Natural killer cell (primary cell): ENCODE measurements around the gene RAET1E. TPM values are rescaled to one million over a fixed set of nuclear protein-coding genes. Genes with fewer than 3 reads are reported as not detected.
A peak's percentile ranks its signal among the peaks of the same experiment; 100 is the strongest.

Source experiments
- ATAC-seq, 3 donors: fragments of 150-1000 bp in 2 of 3; fragments of 200-7000 bp in 1 of 3; cut with Tn5 transposase; 1 replicate in 1 of 3; 2 replicates in 2 of 3; pipeline ENCODE4 v1.10.0; 2021; ENCODE audit warnings: mild to moderate bottlenecking in 2 of 3, moderate library complexity in 2 of 3
- DNase-seq, 2 donors: peaks; one replicate each; pipeline versions ENCODE4 v3.0.0 to v3.0.0-alpha.2; 2013 to 2021; ENCODE audit warnings: mixed read lengths in 1 of 2
- H3K27ac ChIP-seq: one replicate; pipeline ENCODE4 v1.5.1; 2013; ENCODE audit warnings: mild to moderate bottlenecking, low read length
- H3K27me3 ChIP-seq: one replicate; pipeline ENCODE4 v1.6.1; 2013; ENCODE audit warnings: low read length; ENCODE audit not compliant: control insufficient read depth, insufficient read depth
- H3K36me3 ChIP-seq: one replicate; pipeline ENCODE4 v1.6.1; 2013; ENCODE audit warnings: low read length; ENCODE audit not compliant: control insufficient read depth, insufficient read depth
- H3K4me1 ChIP-seq: one replicate; pipeline ENCODE4 v1.6.1; 2013; ENCODE audit warnings: low read length; ENCODE audit not compliant: control insufficient read depth, insufficient read depth
- H3K4me3 ChIP-seq: one replicate; pipeline ENCODE4 v1.5.1; 2013; ENCODE audit warnings: low read length
- H3K9me3 ChIP-seq: one replicate; pipeline ENCODE4 v1.6.1; 2013; ENCODE audit warnings: low read length; ENCODE audit not compliant: control insufficient read depth, insufficient read depth
- H3K27ac Mint-ChIP-seq, 2 donors: one replicate each; pipeline ENCODE4 v1.8.0; 2022; ENCODE audit warnings: mild to moderate bottlenecking in 2 of 2, mixed read lengths in 2 of 2, moderate library complexity in 1 of 2
- H3K27me3 Mint-ChIP-seq, 2 donors: one replicate each; pipeline ENCODE4 v1.8.0; 2022; ENCODE audit warnings: low read depth in 2 of 2, mixed read lengths in 2 of 2
- H3K36me3 Mint-ChIP-seq: one replicate; pipeline ENCODE4 v1.8.0; 2022; ENCODE audit warnings: mixed read lengths
- H3K4me1 Mint-ChIP-seq, 2 donors: one replicate each; pipeline ENCODE4 v1.8.0; 2022; ENCODE audit warnings: mixed read lengths in 2 of 2
- H3K4me3 Mint-ChIP-seq: one replicate; pipeline ENCODE4 v1.8.0; 2022; ENCODE audit warnings: mild to moderate bottlenecking, moderate library complexity, mixed read lengths
- H3K9me3 Mint-ChIP-seq, 2 donors: one replicate each; pipeline ENCODE4 v1.8.0; 2022; ENCODE audit warnings: mixed read lengths in 2 of 2
- WGBS: methylation state at CpG from one replicate; pipeline ENCODE4 v1.1.7; 2013; ENCODE audit warnings: missing lambda C conversion rate; ENCODE audit not compliant: insufficient coverage; 5-methylcytosine and 5-hydroxymethylcytosine counted together
- intact Hi-C: fragments of 100-400 bp; cut with micrococcal nuclease; formaldehyde crosslinking; loops from one replicate; pipeline ENCODE4 v1.14.2; 2022
- total RNA-seq, 4 donors: library from RNA; stranded (reverse); fragments of 120-200 nt in 1 of 4; gene quantifications; one replicate each; pipeline versions ENCODE4 v1.2.3 to v1.2.4, GENCODE V29; 2013 to 2022
- TF ChIP-seq, protein P1 (sequence below): fragments of 200-600 bp; IDR thresholded peaks from one replicate; pipeline ENCODE4 v1.8.0; 2022; ENCODE audit warnings: antibody characterized with exemption

The RAET1E gene
- total RNA-seq, 3 donors from 2014 or later (not counting 1 experiment from before 2014, with no cell fraction given), result not detected

DNA sequence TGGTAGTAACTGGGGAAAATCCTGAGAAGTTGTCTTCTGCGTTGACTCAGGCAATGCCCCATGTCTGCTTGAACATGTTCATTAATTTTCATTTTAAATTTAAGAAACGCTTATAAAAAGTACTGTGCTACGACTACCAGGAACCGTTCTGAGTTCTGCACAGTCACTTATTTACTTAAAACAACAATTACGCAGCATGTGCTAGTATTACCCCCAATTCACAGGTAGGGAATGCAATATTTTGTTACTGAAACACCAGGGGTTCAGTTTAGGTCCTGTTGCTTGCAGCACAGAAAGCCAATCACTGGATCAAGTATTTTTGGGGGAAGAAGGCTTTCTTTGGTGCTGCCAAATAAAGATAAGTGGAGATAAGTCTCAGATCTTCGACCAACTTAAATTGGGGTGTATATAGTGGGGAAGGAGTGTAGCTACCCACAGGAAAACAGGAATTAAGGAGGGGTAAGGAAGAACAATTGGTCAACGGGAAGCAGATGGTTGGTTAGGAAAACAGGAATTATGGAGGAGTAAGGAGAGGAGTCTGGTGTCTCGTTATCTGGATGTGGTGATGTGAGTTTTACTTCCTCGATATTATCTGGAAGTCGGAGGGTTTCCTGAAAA lies 28.5 kb downstream of the RAET1E start:
- intact Hi-C loops, result loop anchor here (10.0 kb wide), 1 partner anchor 305 kb away; the partner anchor contains the start of gene GINM1

DNA sequence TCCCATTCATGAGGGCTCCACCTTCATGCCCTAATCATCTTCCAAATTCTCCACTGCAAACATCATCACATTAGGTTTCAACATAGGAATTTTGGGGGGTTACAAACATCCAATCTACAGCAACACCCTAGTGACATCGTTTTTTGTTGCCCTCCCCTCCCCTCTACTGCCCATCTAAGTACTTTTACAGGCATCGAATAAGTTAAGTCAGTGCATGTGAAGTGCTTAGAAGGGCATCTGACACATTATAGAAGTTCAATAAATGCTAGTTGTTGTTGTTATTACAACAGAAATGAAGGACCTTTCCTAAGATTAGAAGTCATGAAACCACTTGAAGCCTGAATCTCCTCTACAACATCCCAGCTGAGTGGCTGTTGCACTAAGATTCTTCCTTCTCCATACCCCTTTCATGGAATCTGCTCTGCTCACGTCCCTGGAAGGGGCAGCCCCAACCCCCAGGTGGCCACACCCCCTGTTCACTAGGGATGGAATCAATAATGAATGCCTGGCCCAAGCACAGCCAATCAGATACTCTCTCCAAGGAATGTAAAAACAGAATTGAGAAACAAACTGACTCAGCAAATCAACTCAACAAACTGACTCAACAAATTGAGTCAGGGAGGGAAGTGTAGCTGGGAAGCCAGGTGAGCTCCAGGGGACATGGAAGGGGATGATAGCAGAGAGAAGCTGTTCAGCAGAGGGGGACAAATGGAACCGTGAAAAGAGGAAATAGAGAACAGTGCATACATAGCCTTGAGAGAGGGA lies 29.9 kb downstream of the RAET1E start:
- TF ChIP-seq, protein P1, sequence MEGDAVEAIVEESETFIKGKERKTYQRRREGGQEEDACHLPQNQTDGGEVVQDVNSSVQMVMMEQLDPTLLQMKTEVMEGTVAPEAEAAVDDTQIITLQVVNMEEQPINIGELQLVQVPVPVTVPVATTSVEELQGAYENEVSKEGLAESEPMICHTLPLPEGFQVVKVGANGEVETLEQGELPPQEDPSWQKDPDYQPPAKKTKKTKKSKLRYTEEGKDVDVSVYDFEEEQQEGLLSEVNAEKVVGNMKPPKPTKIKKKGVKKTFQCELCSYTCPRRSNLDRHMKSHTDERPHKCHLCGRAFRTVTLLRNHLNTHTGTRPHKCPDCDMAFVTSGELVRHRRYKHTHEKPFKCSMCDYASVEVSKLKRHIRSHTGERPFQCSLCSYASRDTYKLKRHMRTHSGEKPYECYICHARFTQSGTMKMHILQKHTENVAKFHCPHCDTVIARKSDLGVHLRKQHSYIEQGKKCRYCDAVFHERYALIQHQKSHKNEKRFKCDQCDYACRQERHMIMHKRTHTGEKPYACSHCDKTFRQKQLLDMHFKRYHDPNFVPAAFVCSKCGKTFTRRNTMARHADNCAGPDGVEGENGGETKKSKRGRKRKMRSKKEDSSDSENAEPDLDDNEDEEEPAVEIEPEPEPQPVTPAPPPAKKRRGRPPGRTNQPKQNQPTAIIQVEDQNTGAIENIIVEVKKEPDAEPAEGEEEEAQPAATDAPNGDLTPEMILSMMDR, result no peak
- DNase-seq (no peak), ATAC-seq (no peak)
- Histone ChIP-seq H3K27ac (no peak overlapping the region), H3K27me3 (no peaks in the 10 kb centered on the region), H3K36me3 (no peaks in the 10 kb centered on the region), H3K4me3 (no peak overlapping the region), H3K4me1 (peaks cover 8% of the 10 kb centered on the region), H3K9me3 (no peaks in the 10 kb centered on the region)
- 51% methylated on average over 2 of the region's 4 CpGs for WGBS
- Mint-ChIP-seq H3K27me3 (peaks cover 27 to 33% of the 10 kb centered on the region in 2 donors), H3K4me3 (no peak overlapping the region), H3K4me1 (peaks cover 0 to 2% of the 10 kb centered on the region in 2 donors), H3K27ac (no peak overlapping the region), H3K36me3 (no peaks in the 10 kb centered on the region), H3K9me3 (no peaks in the 10 kb centered on the region)
- intact Hi-C loops, result loop anchor here (10.0 kb wide), 1 partner anchor 303 kb away; the partner anchor contains the start of gene GINM1

More for the DNA sequence above, 28.5 kb downstream of the RAET1E start:
- Histone ChIP-seq H3K27me3 (no peaks in the 10 kb centered on the region), H3K9me3 (no peaks in the 10 kb centered on the region), H3K27ac (no peak overlapping the region), H3K4me3 (no peak overlapping the region), H3K36me3 (no peaks in the 10 kb centered on the region), H3K4me1 (peaks cover 5% of the 10 kb centered on the region)
- no peaks in the 10 kb centered on the region for H3K9me3 Mint-ChIP-seq
- H3K4me3 Mint-ChIP-seq, result no peak overlapping the region
- no peaks in the 10 kb centered on the region for H3K36me3 Mint-ChIP-seq
- H3K27ac Mint-ChIP-seq, result no peak overlapping the region
- DNase-seq, result no peak
- no peaks in the 10 kb centered on the region for H3K4me1 Mint-ChIP-seq
- WGBS, result 59% methylated on average over 10 of the region's 10 CpGs
- peaks cover 35 to 45% of the 10 kb centered on the region in 2 donors for H3K27me3 Mint-ChIP-seq
- TF ChIP-seq, protein P1, result no peak
- no peak for ATAC-seq

DNA sequence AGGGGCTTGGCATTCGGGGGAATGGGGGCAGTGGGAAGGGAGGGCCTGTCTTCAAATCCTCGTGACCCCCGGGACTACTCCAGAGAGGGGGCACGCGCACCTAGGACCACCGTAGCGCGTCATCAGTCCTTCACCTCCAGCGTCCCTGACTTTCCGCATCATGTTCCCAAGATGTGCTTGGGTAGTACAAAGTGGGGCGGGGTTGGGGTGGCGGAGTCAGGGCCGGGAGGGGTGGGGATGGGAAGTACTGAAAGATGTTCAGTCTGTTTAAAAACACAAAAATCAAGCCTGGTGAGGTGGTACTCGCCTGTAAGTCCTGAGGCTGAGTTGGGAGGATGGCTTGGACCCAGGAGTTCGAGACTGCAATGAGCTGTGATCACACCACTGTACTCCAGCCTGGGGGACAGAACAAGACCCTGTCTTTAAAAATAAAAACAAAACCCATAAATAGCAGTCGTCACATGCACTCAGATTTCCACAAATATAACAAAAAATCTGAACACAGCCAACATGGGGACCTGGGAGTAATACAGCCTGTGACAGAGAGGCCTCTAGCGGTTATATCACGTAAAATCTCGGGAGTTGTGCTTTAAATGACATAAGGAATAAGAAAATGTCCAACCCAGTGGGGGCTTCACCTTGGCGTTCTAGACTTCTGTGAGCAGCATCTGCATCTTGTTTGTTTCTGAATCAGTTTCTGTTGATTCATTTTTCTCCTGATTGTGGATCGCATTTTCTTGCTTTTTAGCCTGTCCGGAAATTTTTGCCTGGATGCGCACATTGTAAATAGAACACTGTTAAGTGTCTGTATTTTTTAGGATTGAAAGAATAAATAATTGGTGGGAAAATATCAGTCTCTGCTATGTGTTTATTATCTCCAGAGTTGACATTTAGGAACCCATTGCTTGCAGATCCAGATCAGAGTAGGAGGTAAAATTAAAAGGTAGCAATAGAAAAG lies 33.1 kb downstream of the RAET1E start:
- H3K4me1 Mint-ChIP-seq, result peaks cover 0 to 5% of the 10 kb centered on the region in 2 donors
- Histone ChIP-seq H3K27ac (no peak overlapping the region), H3K27me3 (peaks cover 2% of the 10 kb centered on the region), H3K4me1 (peaks cover 13% of the 10 kb centered on the region), H3K4me3 (no peak overlapping the region), H3K36me3 (no peaks in the 10 kb centered on the region), H3K9me3 (no peaks in the 10 kb centered on the region)
- H3K27me3 Mint-ChIP-seq, result peaks cover 30 to 34% of the 10 kb centered on the region in 2 donors
- intact Hi-C loops, result loop anchor here (10.0 kb wide), 1 partner anchor 300 kb away; the partner anchor contains the start of gene GINM1
- no peak overlapping the region for H3K27ac Mint-ChIP-seq
- TF ChIP-seq, protein P1, result peak; percentile 61
- 19% methylated on average over 23 of the region's 23 CpGs for WGBS
- no peaks in the 10 kb centered on the region for H3K36me3 Mint-ChIP-seq
- H3K4me3 Mint-ChIP-seq, result peak overlapping the region; percentile 78
- H3K9me3 Mint-ChIP-seq, result no peaks in the 10 kb centered on the region
- peak in 1 of 2 donors; percentile 72 for DNase-seq
- peak in 1 of 3 donors; percentile 14 for ATAC-seq
